HG03342 (cell line): ENCODE results near the gene SPARCL1.
"Not testable (repeated sequence)": the region's sequence is repeated elsewhere in the genome, so short reads cannot be mapped to it uniquely, and the experiment has no call there.

Experiments used
- ATAC-seq: cut with Tn5 transposase; IDR thresholded peaks from one replicate; pipeline ENCODE4 v1.9.1; 2021; ENCODE audit warnings: mild to moderate bottlenecking, moderate library complexity; ENCODE audit not compliant: unreplicated experiment

The SPARCL1 gene

GRCh38 chr4:87505862-87506261 lies 23.3 kb downstream of the SPARCL1 start:
- ATAC-seq, result no peak

GRCh38 chr4:87502580-87503238 lies 26.5 kb downstream of the SPARCL1 start:
- ATAC-seq, result no peak

- peak; percentile 41 for ATAC-seq
Observed at GRCh38 chr4:87500092-87500462, 29.1 kb downstream of the SPARCL1 start.

GRCh38 chr4:87499403-87500091 lies 29.6 kb downstream of the SPARCL1 start:
- ATAC-seq, result peak; percentile 84

- ATAC-seq, result peak; percentile 40
Observed at GRCh38 chr4:87498446-87498900, 30.7 kb downstream of the SPARCL1 start.

- ATAC-seq, result no peak
Observed at GRCh38 chr4:87497578-87497977, 31.6 kb downstream of the SPARCL1 start.

- no peak for ATAC-seq
Observed at GRCh38 chr4:87497159-87497558, 32.0 kb downstream of the SPARCL1 start.

- ATAC-seq, result no peak
Observed at GRCh38 chr4:87493115-87493514, 36.1 kb downstream of the SPARCL1 start.

GRCh38 chr4:87491851-87492250 lies 37.3 kb downstream of the SPARCL1 start:
- not testable (repeated sequence) for ATAC-seq

- ATAC-seq, result no peak
Observed at GRCh38 chr4:87491436-87491835, 37.7 kb downstream of the SPARCL1 start.

- no peak for ATAC-seq
Observed at GRCh38 chr4:87490664-87491369, 38.4 kb downstream of the SPARCL1 start.

GRCh38 chr4:87489678-87490077 lies 39.5 kb downstream of the SPARCL1 start:
- no peak for ATAC-seq

GRCh38 chr4:87488666-87489065 lies 40.5 kb downstream of the SPARCL1 start:
- ATAC-seq, result not testable (repeated sequence)

GRCh38 chr4:87483247-87483646 lies 45.9 kb downstream of the SPARCL1 start:
- ATAC-seq, result not testable (repeated sequence)

GRCh38 chr4:87481377-87481776 lies 47.8 kb downstream of the SPARCL1 start:
- no peak for ATAC-seq

- ATAC-seq, result no peak
Observed at GRCh38 chr4:87478732-87479250, 50.4 kb downstream of the SPARCL1 start.

- no peak for ATAC-seq
Observed at GRCh38 chr4:87476934-87477333, 52.2 kb downstream of the SPARCL1 start.

- ATAC-seq, result no peak
Observed at GRCh38 chr4:87469390-87469789, 59.8 kb downstream of the SPARCL1 start.

GRCh38 chr4:87465739-87466366 lies 63.3 kb downstream of the SPARCL1 start:
- no peak for ATAC-seq

- ATAC-seq, result no peak
Observed at GRCh38 chr4:87462102-87462501, 67.1 kb downstream of the SPARCL1 start.

GRCh38 chr4:87461281-87461700 lies 67.9 kb downstream of the SPARCL1 start:
- ATAC-seq, result no peak
